GM18867 (cell line): ENCODE measurements around the gene RGS7.
"Not testable (repeated sequence)": the region's sequence is repeated elsewhere in the genome, so short reads cannot be mapped to it uniquely, and the experiment has no call there.

Experiments used
- ATAC-seq: cut with Tn5 transposase; IDR thresholded peaks from one replicate; pipeline ENCODE4 v1.9.1; 2021; ENCODE audit warnings: mild to moderate bottlenecking, moderate library complexity; ENCODE audit not compliant: unreplicated experiment

Gene RGS7

GRCh38 chr1:241145881-241146280 lies 211.1 kb downstream of the RGS7 start:
- no peak for ATAC-seq

GRCh38 chr1:241143765-241144442 lies 213.1 kb downstream of the RGS7 start:
- no peak for ATAC-seq

- ATAC-seq = no peak
These were observed 214.5 kb downstream of the RGS7 start for GRCh38 chr1:241142493-241142892.

GRCh38 chr1:241141646-241142045 lies 215.4 kb downstream of the RGS7 start:
- not testable (repeated sequence) for ATAC-seq

GRCh38 chr1:241140670-241141069 lies 216.3 kb downstream of the RGS7 start:
- ATAC-seq = no peak

- no peak for ATAC-seq
These were observed 218.0 kb downstream of the RGS7 start for GRCh38 chr1:241139047-241139446.

GRCh38 chr1:241138248-241138647 lies 218.8 kb downstream of the RGS7 start:
- ATAC-seq = no peak

GRCh38 chr1:241136389-241136788 lies 220.6 kb downstream of the RGS7 start:
- no peak for ATAC-seq

- ATAC-seq = no peak
These were observed 225.3 kb downstream of the RGS7 start for GRCh38 chr1:241131636-241132194.

- no peak for ATAC-seq
These were observed 226.1 kb downstream of the RGS7 start for GRCh38 chr1:241130881-241131280.

- no peak for ATAC-seq
These were observed 227.6 kb downstream of the RGS7 start for GRCh38 chr1:241129207-241129960.

GRCh38 chr1:241125286-241125685 lies 231.7 kb downstream of the RGS7 start:
- no peak for ATAC-seq

- ATAC-seq = no peak
These were observed 239.0 kb downstream of the RGS7 start for GRCh38 chr1:241118049-241118448.

- no peak for ATAC-seq
These were observed 241.2 kb downstream of the RGS7 start for GRCh38 chr1:241115784-241116183.

GRCh38 chr1:241114699-241115233 lies 242.2 kb downstream of the RGS7 start:
- no peak for ATAC-seq

- ATAC-seq = no peak
These were observed 243.4 kb downstream of the RGS7 start for GRCh38 chr1:241113557-241113956.

- no peak for ATAC-seq
These were observed 248.0 kb downstream of the RGS7 start for GRCh38 chr1:241109039-241109438.

GRCh38 chr1:241105147-241105546 lies 251.9 kb downstream of the RGS7 start:
- ATAC-seq = no peak

- no peak for ATAC-seq
These were observed 254.3 kb downstream of the RGS7 start for GRCh38 chr1:241102664-241103063.

- no peak for ATAC-seq
These were observed 255.4 kb downstream of the RGS7 start for GRCh38 chr1:241101622-241102021.

GRCh38 chr1:241097479-241097878 lies 259.5 kb downstream of the RGS7 start:
- no peak for ATAC-seq

GRCh38 chr1:241096982-241097381 lies 260.0 kb downstream of the RGS7 start:
- ATAC-seq = no peak
